ENCODE data around the gene OSBP. TPM values are rescaled to one million over a fixed set of nuclear protein-coding genes. Genes with fewer than 3 reads are reported as not detected.
A peak's percentile ranks its signal among the peaks of the same experiment; 100 is the strongest.

OSBP gene
- total RNA-seq, 1 donor from 2014 or later: 40.5 TPM

DNA sequence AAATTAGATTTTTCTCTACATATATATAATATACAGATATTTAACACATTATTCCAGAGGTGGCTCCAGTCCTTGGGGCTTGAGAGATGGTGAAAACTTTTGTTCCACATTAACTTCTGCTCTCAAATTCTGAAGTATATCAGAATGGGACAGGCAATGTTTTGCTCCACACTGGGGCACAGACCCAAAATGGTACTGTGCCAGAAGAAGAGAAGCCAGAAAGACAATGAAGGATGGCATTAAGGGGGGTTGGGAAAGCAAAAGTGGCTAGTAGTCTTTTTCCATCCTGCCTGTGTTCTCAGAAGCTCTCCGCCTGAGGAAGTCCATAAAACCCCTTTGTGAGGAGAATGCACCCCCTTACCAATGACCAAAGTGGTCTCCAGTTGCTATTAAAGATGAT lies 40.1 kb downstream of the OSBP start:
- Histone ChIP-seq H3K27me3 (no peaks in the 10 kb centered on the region), H3K4me3 (no peak overlapping the region), H3K9me3 (no peaks in the 10 kb centered on the region), H3K27ac (peak overlapping the region; percentile 74), H3K4me1 (peaks cover 29% of the 10 kb centered on the region), H3K36me3 (peaks cover 0 to 50% of the 10 kb centered on the region in 2 donors)
- DNase-seq (ENCODE audit: extremely low spot score in 2 of 2): no peak
- intact Hi-C loops (cut with DNase I): no loop called here
- TF ChIP-seq, protein P1, sequence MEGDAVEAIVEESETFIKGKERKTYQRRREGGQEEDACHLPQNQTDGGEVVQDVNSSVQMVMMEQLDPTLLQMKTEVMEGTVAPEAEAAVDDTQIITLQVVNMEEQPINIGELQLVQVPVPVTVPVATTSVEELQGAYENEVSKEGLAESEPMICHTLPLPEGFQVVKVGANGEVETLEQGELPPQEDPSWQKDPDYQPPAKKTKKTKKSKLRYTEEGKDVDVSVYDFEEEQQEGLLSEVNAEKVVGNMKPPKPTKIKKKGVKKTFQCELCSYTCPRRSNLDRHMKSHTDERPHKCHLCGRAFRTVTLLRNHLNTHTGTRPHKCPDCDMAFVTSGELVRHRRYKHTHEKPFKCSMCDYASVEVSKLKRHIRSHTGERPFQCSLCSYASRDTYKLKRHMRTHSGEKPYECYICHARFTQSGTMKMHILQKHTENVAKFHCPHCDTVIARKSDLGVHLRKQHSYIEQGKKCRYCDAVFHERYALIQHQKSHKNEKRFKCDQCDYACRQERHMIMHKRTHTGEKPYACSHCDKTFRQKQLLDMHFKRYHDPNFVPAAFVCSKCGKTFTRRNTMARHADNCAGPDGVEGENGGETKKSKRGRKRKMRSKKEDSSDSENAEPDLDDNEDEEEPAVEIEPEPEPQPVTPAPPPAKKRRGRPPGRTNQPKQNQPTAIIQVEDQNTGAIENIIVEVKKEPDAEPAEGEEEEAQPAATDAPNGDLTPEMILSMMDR (IDR thresholded peaks at IDR 0.05): no peak
- no peak for TF ChIP-seq POLR2A (IDR thresholded peaks at IDR 0.05)
- TF ChIP-seq POLR2AphosphoS5 (IDR thresholded peaks at IDR 0.05; ENCODE audit: insufficient read depth in 1 of 2, low read depth in 1 of 2): no peak

- TF ChIP-seq, protein P1 (IDR thresholded peaks at IDR 0.05): no peak
- TF ChIP-seq POLR2A (IDR thresholded peaks at IDR 0.05): no peak
- no peak for TF ChIP-seq POLR2AphosphoS5 (IDR thresholded peaks at IDR 0.05; ENCODE audit: insufficient read depth in 1 of 2, low read depth in 1 of 2)
- Histone ChIP-seq H3K27me3 (no peaks in the 10 kb centered on the region), H3K27ac (peak overlapping the region; percentile 74), H3K9me3 (no peaks in the 10 kb centered on the region), H3K36me3 (peaks cover 0 to 45% of the 10 kb centered on the region in 2 donors), H3K4me1 (peaks cover 29% of the 10 kb centered on the region), H3K4me3 (no peak overlapping the region)
- no peak for DNase-seq (ENCODE audit: extremely low spot score in 2 of 2)
- intact Hi-C loops (cut with DNase I): no loop called here
Measured at GRCh38 chr11:59574932-59575502, 40.6 kb downstream of the OSBP start.

- TF ChIP-seq, protein P1 (IDR thresholded peaks at IDR 0.05): no peak
- TF ChIP-seq POLR2A (IDR thresholded peaks at IDR 0.05): no peak
- no peak for TF ChIP-seq POLR2AphosphoS5 (IDR thresholded peaks at IDR 0.05; ENCODE audit: insufficient read depth in 1 of 2, low read depth in 1 of 2)
- peak overlapping the region; percentile 74 for H3K27ac ChIP-seq
- intact Hi-C loops (cut with DNase I): no loop called here
- no peak overlapping the region for H3K4me3 ChIP-seq
- H3K36me3 ChIP-seq: peaks cover 0 to 39% of the 10 kb centered on the region in 2 donors
- no peaks in the 10 kb centered on the region for H3K9me3 ChIP-seq
- DNase-seq (ENCODE audit: extremely low spot score in 2 of 2): no peak
- peaks cover 29% of the 10 kb centered on the region for H3K4me1 ChIP-seq
- H3K27me3 ChIP-seq: no peaks in the 10 kb centered on the region
Measured at GRCh38 chr11:59574467-59574866, 41.1 kb downstream of the OSBP start.

DNA sequence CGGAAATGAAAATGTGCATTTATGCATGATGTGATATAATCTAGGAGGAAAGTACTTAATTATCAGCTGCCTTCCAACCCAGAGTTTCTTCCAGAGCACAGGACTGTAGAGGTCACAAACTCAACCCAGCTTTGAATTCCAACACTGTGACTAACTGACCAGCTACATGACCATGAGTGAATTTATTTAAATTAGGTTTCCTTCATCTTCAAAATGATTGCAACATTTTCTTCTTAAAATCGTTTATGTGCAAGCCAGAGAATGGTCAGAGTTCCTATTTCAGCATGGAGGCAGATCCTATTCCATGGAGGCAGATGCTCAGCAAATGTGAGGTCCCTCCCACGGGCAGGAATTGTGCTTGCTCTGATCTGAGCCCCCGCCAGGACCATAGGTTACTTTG lies 42.4 kb downstream of the OSBP start:
- peaks cover 0 to 27% of the 10 kb centered on the region in 2 donors for H3K36me3 ChIP-seq
- intact Hi-C loops (cut with DNase I): no loop called here
- peaks cover 29% of the 10 kb centered on the region for H3K4me1 ChIP-seq
- no peak for DNase-seq (ENCODE audit: extremely low spot score in 2 of 2)
- H3K4me3 ChIP-seq: no peak overlapping the region
- H3K27me3 ChIP-seq: no peaks in the 10 kb centered on the region
- H3K27ac ChIP-seq: peak overlapping the region; percentile 74
- H3K9me3 ChIP-seq: no peaks in the 10 kb centered on the region
- TF ChIP-seq, protein P1 (IDR thresholded peaks at IDR 0.05): no peak
- TF ChIP-seq POLR2AphosphoS5 (IDR thresholded peaks at IDR 0.05; ENCODE audit: insufficient read depth in 1 of 2, low read depth in 1 of 2) (no peak), POLR2A (IDR thresholded peaks at IDR 0.05) (no peak)

DNA sequence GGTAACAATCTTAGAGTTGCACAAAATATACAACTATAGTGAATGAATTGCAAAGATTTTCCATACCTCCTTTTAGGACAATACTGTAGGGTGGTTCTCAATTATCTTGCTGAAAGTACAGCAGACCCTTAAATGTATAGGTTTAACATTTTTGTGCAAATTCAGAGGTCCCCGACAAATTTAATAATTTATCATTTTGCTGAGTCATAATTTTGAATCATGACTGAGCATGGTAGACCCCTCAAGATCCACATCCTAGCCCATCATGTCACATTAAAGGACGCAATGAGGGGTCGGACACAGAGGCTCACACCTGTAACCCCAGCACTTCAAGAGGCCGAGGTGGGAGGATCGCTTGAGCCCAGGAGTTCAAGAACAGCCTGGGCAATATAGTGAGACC lies 43.5 kb downstream of the OSBP start:
- TF ChIP-seq, protein P1 (IDR thresholded peaks at IDR 0.05): no peak
- DNase-seq (ENCODE audit: extremely low spot score in 2 of 2): no peak
- H3K4me3 ChIP-seq: no peak overlapping the region
- peaks cover 29% of the 10 kb centered on the region for H3K4me1 ChIP-seq
- intact Hi-C loops (cut with DNase I): no loop called here
- H3K27ac ChIP-seq: no peak overlapping the region
- H3K27me3 ChIP-seq: no peaks in the 10 kb centered on the region
- H3K36me3 ChIP-seq: peaks cover 0 to 15% of the 10 kb centered on the region in 2 donors
- H3K9me3 ChIP-seq: no peaks in the 10 kb centered on the region
